NCI-H2196 (cell line): ENCODE results near the gene CBS.
A peak's percentile ranks its signal among the peaks of the same experiment; 100 is the strongest.
"Not testable (repeated sequence)": the region's sequence is repeated elsewhere in the genome, so short reads cannot be mapped to it uniquely, and the experiment has no call there.

ENCODE experiments used
- DNase-seq: peaks from one replicate; lab custom pipeline; 2025; ENCODE audit not compliant: unreplicated experiment; lab: John Stamatoyannopoulos, UW

Gene CBS

GRCh38 chr21:43027846-43028731 lies 47.5 kb downstream of the CBS start:
- no peak for DNase-seq

GRCh38 chr21:43025636-43026180 lies 49.9 kb downstream of the CBS start:
- DNase-seq, result no peak

- no peak for DNase-seq
These were observed 51.0 kb downstream of the CBS start for GRCh38 chr21:43024439-43025136.

GRCh38 chr21:43023175-43023574 lies 52.5 kb downstream of the CBS start:
- DNase-seq, result no peak

GRCh38 chr21:43021756-43022600 lies 53.7 kb downstream of the CBS start:
- DNase-seq, result no peak

GRCh38 chr21:43021191-43021590 lies 54.4 kb downstream of the CBS start:
- DNase-seq, result no peak

GRCh38 chr21:43020771-43021170 lies 54.9 kb downstream of the CBS start:
- no peak for DNase-seq

- no peak for DNase-seq
These were observed 55.5 kb downstream of the CBS start for GRCh38 chr21:43020177-43020576.

- no peak for DNase-seq
These were observed 57.1 kb downstream of the CBS start for GRCh38 chr21:43018519-43018918.

- no peak for DNase-seq
These were observed 58.9 kb downstream of the CBS start for GRCh38 chr21:43016728-43017127.

- DNase-seq, result no peak
These were observed 59.6 kb downstream of the CBS start for GRCh38 chr21:43015906-43016540.

GRCh38 chr21:43012596-43012995 lies 63.0 kb downstream of the CBS start:
- DNase-seq, result no peak

- DNase-seq, result no peak
These were observed 68.8 kb downstream of the CBS start for GRCh38 chr21:43006874-43007208.

- not testable (repeated sequence) for DNase-seq
These were observed 69.4 kb downstream of the CBS start for GRCh38 chr21:43006051-43006873.

- DNase-seq, result peak; percentile 9
These were observed 70.0 kb downstream of the CBS start for GRCh38 chr21:43005635-43006034.

- DNase-seq, result no peak
These were observed 70.7 kb downstream of the CBS start for GRCh38 chr21:43004926-43005325.
